Progenitor cell of endocrine pancreas (in vitro differentiated cells): ENCODE data around the gene SYCN. TPM values are rescaled to one million over a fixed set of nuclear protein-coding genes. Genes with fewer than 3 reads are reported as not detected.
A peak's percentile ranks its signal among the peaks of the same experiment; 100 is the strongest.

Experiments used
- DNase-seq: peaks from one replicate; pipeline ENCODE4 v3.0.0; 2021; ENCODE audit warnings: low spot score; ENCODE audit not compliant: unreplicated experiment
- H3K27ac Mint-ChIP-seq: 2 replicates; pipeline ENCODE4 v1.8.0; 2021; ENCODE audit warnings: mild to moderate bottlenecking, moderate library complexity, mixed read lengths
- H3K27me3 Mint-ChIP-seq: 2 replicates; pipeline ENCODE4 v1.8.0; 2021; ENCODE audit warnings: mixed read lengths
- H3K36me3 Mint-ChIP-seq: 2 replicates; pipeline ENCODE4 v1.8.0; 2022; ENCODE audit warnings: mixed read lengths; ENCODE audit not compliant: insufficient read depth
- H3K4me1 Mint-ChIP-seq: 2 replicates; pipeline ENCODE4 v1.8.0; 2021; ENCODE audit warnings: low read depth, mixed read lengths
- H3K4me3 Mint-ChIP-seq: 2 replicates; pipeline ENCODE4 v1.8.0; 2021; ENCODE audit warnings: low read depth, mild to moderate bottlenecking, moderate library complexity, mixed read lengths
- H3K9me3 Mint-ChIP-seq: 2 replicates; pipeline ENCODE4 v1.8.0; 2021; ENCODE audit warnings: low read depth, mixed read lengths
- CTCF ChIP-seq: fragments of 200-600 bp; sonication (generic); IDR thresholded peaks from one replicate; pipeline ENCODE4 v1.5.0; 2021; ENCODE audit warnings: antibody characterized with exemption, mild to moderate bottlenecking; ENCODE audit not compliant: unreplicated experiment
- total RNA-seq: library from RNA; stranded (reverse); gene quantifications from 2 replicates; pipeline ENCODE4 v1.2.1, GENCODE V29; 2021

SYCN gene
- total RNA-seq, 1 donor from 2014 or later: not detected

DNA sequence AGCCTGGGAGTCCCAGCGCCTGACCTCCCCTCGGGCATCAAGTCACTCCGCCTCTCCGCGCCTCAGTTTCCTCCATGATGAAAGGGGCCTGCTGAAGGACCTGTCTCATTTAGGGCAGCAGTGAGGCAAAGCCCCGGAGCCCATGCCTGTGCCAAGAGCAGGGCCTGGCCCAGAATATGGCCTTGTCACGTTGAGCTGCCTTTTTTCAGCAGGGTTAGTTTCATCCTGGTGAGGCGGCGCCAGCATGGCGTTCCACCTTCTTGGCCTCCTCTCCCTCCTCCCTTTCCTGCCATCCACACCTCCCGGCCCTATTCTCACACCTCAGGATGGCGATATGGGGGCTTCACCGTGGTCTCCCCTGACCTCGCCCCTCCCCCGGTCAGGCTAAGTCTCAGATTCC is 48.3 kb downstream of the SYCN start:
- Mint-ChIP-seq H3K27ac (no peak overlapping the region), H3K9me3 (no peaks in the 10 kb centered on the region), H3K36me3 (peaks cover 6% of the 10 kb centered on the region), H3K27me3 (no peaks in the 10 kb centered on the region), H3K4me1 (peaks cover 53% of the 10 kb centered on the region), H3K4me3 (no peak overlapping the region)
- no peak for DNase-seq
- no peak for TF ChIP-seq CTCF

GRCh38 chr19:39155114-39155700 is 48.9 kb downstream of the SYCN start:
- no peak for TF ChIP-seq CTCF
- no peaks in the 10 kb centered on the region for H3K9me3 Mint-ChIP-seq
- no peaks in the 10 kb centered on the region for H3K27me3 Mint-ChIP-seq
- H3K27ac Mint-ChIP-seq: peak overlapping the region; percentile 59
- H3K4me3 Mint-ChIP-seq: no peak overlapping the region
- DNase-seq: no peak
- H3K4me1 Mint-ChIP-seq: peaks cover 49% of the 10 kb centered on the region
- H3K36me3 Mint-ChIP-seq: peaks cover 6% of the 10 kb centered on the region

- Mint-ChIP-seq H3K27ac (peak overlapping the region; percentile 56), H3K4me1 (peaks cover 45% of the 10 kb centered on the region), H3K36me3 (peaks cover 6% of the 10 kb centered on the region), H3K27me3 (no peaks in the 10 kb centered on the region), H3K4me3 (no peak overlapping the region), H3K9me3 (no peaks in the 10 kb centered on the region)
- no peak for DNase-seq
- TF ChIP-seq CTCF: no peak
These were observed 49.4 kb downstream of the SYCN start for GRCh38 chr19:39154629-39155100.

DNA sequence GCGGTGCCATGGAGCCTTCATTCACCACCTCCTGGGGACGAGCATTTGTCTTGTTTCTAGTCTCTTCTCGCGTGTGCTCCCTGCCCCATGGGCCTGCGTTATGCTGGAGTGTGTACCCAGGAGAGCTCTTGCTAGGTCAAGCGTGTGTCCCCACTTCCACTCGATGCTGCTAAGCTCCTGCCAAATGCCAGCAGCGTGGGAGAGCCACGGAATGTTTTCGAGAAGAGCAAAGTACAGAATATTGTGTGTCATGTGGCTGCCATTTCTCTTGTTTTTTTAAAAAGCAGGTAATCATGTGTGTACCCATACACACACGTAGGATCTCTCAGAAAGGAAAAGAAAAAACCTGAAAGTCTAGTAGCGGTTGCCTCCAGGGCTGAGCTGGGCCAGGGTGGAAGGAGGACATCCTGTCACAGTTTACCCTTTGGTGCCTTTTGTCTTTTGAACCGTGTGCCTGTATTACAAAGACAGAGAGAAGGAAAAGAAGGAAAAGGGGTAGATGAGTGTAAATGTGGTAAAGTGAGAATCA is 49.9 kb downstream of the SYCN start:
- H3K4me1 Mint-ChIP-seq: peaks cover 45% of the 10 kb centered on the region
- DNase-seq: no peak
- no peak overlapping the region for H3K4me3 Mint-ChIP-seq
- H3K9me3 Mint-ChIP-seq: no peaks in the 10 kb centered on the region
- H3K27me3 Mint-ChIP-seq: no peaks in the 10 kb centered on the region
- peaks cover 7% of the 10 kb centered on the region for H3K36me3 Mint-ChIP-seq
- no peak for TF ChIP-seq CTCF
- H3K27ac Mint-ChIP-seq: peak overlapping the region; percentile 71

Other genes starting within 250 kb of the SYCN start
- gene FBXO17, start 228.5 kb downstream of the SYCN start, total RNA-seq: 24.1 and 27.1 TPM in 2 replicates
- 10.3 and 14.6 TPM in 2 replicates for gene FBXO27, start 171.7 kb downstream of the SYCN start, total RNA-seq
- gene ACP7, start 119.9 kb downstream of the SYCN start, total RNA-seq: not detected in 2 replicates
- gene PAK4, start 78.5 kb downstream of the SYCN start, total RNA-seq: 73.9 and 75.8 TPM in 2 replicates
- gene NCCRP1, start 7.3 kb downstream of the SYCN start, total RNA-seq: 0.89 and 0.93 TPM in 2 replicates
- not detected in 2 replicates for gene IFNL3, start 40.7 kb upstream of the SYCN start, total RNA-seq
- gene IFNL4, start 44.6 kb upstream of the SYCN start, total RNA-seq: not detected in 2 replicates
- gene IFNL2, start 64.1 kb upstream of the SYCN start, total RNA-seq: not detected in 2 replicates
- gene IFNL1, start 92.1 kb upstream of the SYCN start, total RNA-seq: not detected in 2 replicates
- 4.8 and 5.2 TPM in 2 replicates for gene LRFN1, start 116.6 kb upstream of the SYCN start, total RNA-seq
- not detected in 2 replicates for gene GMFG, start 131.8 kb upstream of the SYCN start, total RNA-seq
- gene SAMD4B, start 138.2 kb upstream of the SYCN start, total RNA-seq: 140 and 152 TPM in 2 replicates
- 49.4 and 49.5 TPM in 2 replicates for gene PAF1, start 186.8 kb upstream of the SYCN start, total RNA-seq
- gene MED29, start 187.1 kb upstream of the SYCN start, total RNA-seq: 36.3 and 39.0 TPM in 2 replicates
- gene ZFP36, start 202.6 kb upstream of the SYCN start, total RNA-seq: 10.5 and 10.6 TPM in 2 replicates
- 162 and 170 TPM in 2 replicates for gene PLEKHG2, start 208.4 kb upstream of the SYCN start, total RNA-seq
- 1,449 and 1,510 TPM in 2 replicates for gene RPS16, start 231.7 kb upstream of the SYCN start, total RNA-seq
- 170 and 171 TPM in 2 replicates for gene SUPT5H, start 241.3 kb upstream of the SYCN start, total RNA-seq